H1 (cell line): Measurements from ENCODE around the gene SLC13A5. TPM values are rescaled to one million over a fixed set of nuclear protein-coding genes. Genes with fewer than 3 reads are reported as not detected.

ENCODE experiments used
- EP300 ChIP-seq, 2 experiments: IDR thresholded peaks; 1 replicate in 1 of 2; 2 replicates in 1 of 2; pipeline ENCODE4 v1.6.1; 2011 to 2012; ENCODE audit warnings: low read depth in 2 of 2, low read length in 2 of 2, mild to moderate bottlenecking in 2 of 2, borderline replicate concordance in 1 of 2, inconsistent platforms in 1 of 2, moderate library complexity in 1 of 2
- JUN ChIP-seq: IDR thresholded peaks from 2 replicates; pipeline ENCODE4 v1.6.1; 2011; ENCODE audit warnings: low read depth, mild to moderate bottlenecking, improper control_type of control experiment, low read length
- polyA plus RNA-seq, 7 experiments: library from polyadenylated mRNA; depleted of rRNA in 3 of 7; stranded (reverse) in 5 of 7; unstranded in 2 of 7; fragments of >200 nt in 5 of 7; fragments of 200-250 nt in 2 of 7; gene quantifications; 1 replicate in 5 of 7; 2 replicates in 1 of 7; 4 replicates in 1 of 7; pipeline versions ENCODE4 v1.2.1 to v1.2.3, GENCODE V29; 2011 to 2013; ENCODE audit warnings: missing spikeins in 2 of 7, mixed read lengths in 2 of 7
- total RNA-seq: library from RNA; stranded (reverse); fragmentation: NEBNext Ultra II Directional; extraction: Animal tissue kit (Norgen Biotek cat#: 25700); gene quantifications from 2 replicates; pipeline ENCODE4 v1.2.1, GENCODE V29; 2021

Gene SLC13A5
- total and polyA plus RNA-seq, 2 of the 8 experiments (the other 6 are each of a cell fraction or from before 2014, with no cell fraction given) = 2.1 to 2.6 TPM

DNA sequence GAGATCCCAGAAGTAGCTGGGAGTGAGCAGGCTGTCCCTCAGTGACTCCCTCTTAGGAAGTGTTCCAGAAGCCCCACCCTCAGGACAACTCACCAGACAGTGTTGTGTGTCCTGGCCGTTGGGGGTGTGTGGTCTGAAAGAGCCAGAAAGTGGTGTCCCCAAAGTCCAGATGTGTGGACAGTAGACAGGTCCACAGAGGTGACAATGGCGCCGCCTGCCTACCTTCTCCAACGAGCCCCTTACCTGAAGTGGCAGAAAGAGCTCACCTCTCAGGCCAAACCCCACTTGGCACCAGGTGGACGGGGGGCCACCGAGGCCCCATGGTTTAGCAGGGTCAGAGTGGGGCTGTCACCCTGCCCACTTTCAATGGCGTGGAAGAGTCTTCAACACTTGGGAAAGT lies 41.7 kb downstream of the SLC13A5 start (continued):
- TF ChIP-seq JUN (no peak), EP300 (IDR thresholded peaks at IDR 0.05; ENCODE audit: borderline replicate concordance in 1 of 2, low read depth in 2 of 2, low read length in 2 of 2) (no peak)
